DOHH2 (cell line): ENCODE measurements around the gene TRPM5.

Experiments used
- H3F3A ChIP-seq: fragments of 200-600 bp; sonication (generic), shearing (Covaris generic); 2 replicates; pipeline ENCODE4 v1.6.0; 2016; ENCODE audit warnings: antibody characterized with exemption, mild to moderate bottlenecking; ENCODE audit not compliant: control insufficient read depth, insufficient read depth
- H3K27ac ChIP-seq: fragments of 200-600 bp; sonication (generic); 2 replicates; pipeline ENCODE4 v1.5.1; 2014; ENCODE audit warnings: low read depth, mild to moderate bottlenecking, low read length, moderate library complexity
- H3K27me3 ChIP-seq: fragments of 200-600 bp; sonication (generic); 2 replicates; pipeline ENCODE4 v1.6.1; 2014; ENCODE audit warnings: mild to moderate bottlenecking, low read length, mixed read lengths; ENCODE audit not compliant: control insufficient read depth
- H3K36me3 ChIP-seq: fragments of 200-600 bp; sonication (generic); 2 replicates; pipeline ENCODE4 v1.6.1; 2014; ENCODE audit warnings: mild to moderate bottlenecking, low read length, moderate library complexity, mixed read lengths; ENCODE audit not compliant: control insufficient read depth
- H3K4me1 ChIP-seq: fragments of 200-600 bp; sonication (generic); 2 replicates; pipeline ENCODE4 v1.6.1; 2014; ENCODE audit warnings: mild to moderate bottlenecking, low read length, mixed read lengths; ENCODE audit not compliant: control insufficient read depth
- H3K4me2 ChIP-seq: fragments of 200-600 bp; sonication (generic); 2 replicates; pipeline ENCODE4 v1.6.0; 2014; ENCODE audit warnings: mild to moderate bottlenecking, low read length, moderate library complexity
- H3K4me3 ChIP-seq: fragments of 200-600 bp; sonication (generic); 2 replicates; pipeline ENCODE4 v1.5.1; 2014; ENCODE audit warnings: mild to moderate bottlenecking, low read length, mixed read lengths
- H3K79me2 ChIP-seq: fragments of 200-600 bp; sonication (generic); 2 replicates; pipeline ENCODE4 v1.6.1; 2014; ENCODE audit warnings: mild to moderate bottlenecking, low read length, mixed read lengths; ENCODE audit not compliant: control insufficient read depth
- H3K9me2 ChIP-seq: fragments of 200-600 bp; sonication (generic); replicated peaks from 2 replicates; pipeline ENCODE4 v1.6.1; 2014; ENCODE audit warnings: mild to moderate bottlenecking, low read length, mixed read lengths; ENCODE audit not compliant: control insufficient read depth
- H3K9me3 ChIP-seq: fragments of 200-600 bp; sonication (generic); 2 replicates; pipeline ENCODE4 v1.6.1; 2014; ENCODE audit warnings: antibody characterized with exemption, low read length, mixed read lengths; ENCODE audit not compliant: control insufficient read depth, insufficient read depth
- H4K20me1 ChIP-seq: fragments of 200-600 bp; sonication (generic); 2 replicates; pipeline ENCODE4 v1.6.0; 2014; ENCODE audit warnings: low read depth, mild to moderate bottlenecking, antibody characterized with exemption, low read length, moderate library complexity; ENCODE audit not compliant: control insufficient read depth, insufficient read depth
- EZH2phosphoT487 ChIP-seq: fragments of 200-600 bp; sonication (generic); IDR thresholded peaks from 2 replicates; pipeline ENCODE4 v1.6.1; 2017; ENCODE audit warnings: borderline replicate concordance, mild to moderate bottlenecking, antibody characterized with exemption, low read length, moderate library complexity, mixed read lengths
- TF ChIP-seq, protein P1 (sequence below): fragments of 200-600 bp; sonication (generic); IDR thresholded peaks from one replicate; pipeline ENCODE4 v1.5.1; 2014; ENCODE audit warnings: antibody characterized with exemption, mild to moderate bottlenecking, low read depth, low read length; ENCODE audit not compliant: poor library complexity, severe bottlenecking

Gene TRPM5

GRCh38 chr11:2432628-2433071, 11.7 kb downstream of the TRPM5 start:
- Histone ChIP-seq H3K4me3 (no peak overlapping the region), H3K9me3 (no peaks in the 10 kb centered on the region), H3K4me2 (no peak overlapping the region), H3K27ac (no peak overlapping the region), H3F3A (no peaks in the 10 kb centered on the region), H3K36me3 (no peaks in the 10 kb centered on the region), H3K9me2 (no peaks in the 10 kb centered on the region), H3K79me2 (no peaks in the 10 kb centered on the region), H3K4me1 (no peaks in the 10 kb centered on the region), H3K27me3 (no peaks in the 10 kb centered on the region), H4K20me1 (no peaks in the 10 kb centered on the region)
- TF ChIP-seq EZH2phosphoT487, result no peak
- TF ChIP-seq, protein P1, sequence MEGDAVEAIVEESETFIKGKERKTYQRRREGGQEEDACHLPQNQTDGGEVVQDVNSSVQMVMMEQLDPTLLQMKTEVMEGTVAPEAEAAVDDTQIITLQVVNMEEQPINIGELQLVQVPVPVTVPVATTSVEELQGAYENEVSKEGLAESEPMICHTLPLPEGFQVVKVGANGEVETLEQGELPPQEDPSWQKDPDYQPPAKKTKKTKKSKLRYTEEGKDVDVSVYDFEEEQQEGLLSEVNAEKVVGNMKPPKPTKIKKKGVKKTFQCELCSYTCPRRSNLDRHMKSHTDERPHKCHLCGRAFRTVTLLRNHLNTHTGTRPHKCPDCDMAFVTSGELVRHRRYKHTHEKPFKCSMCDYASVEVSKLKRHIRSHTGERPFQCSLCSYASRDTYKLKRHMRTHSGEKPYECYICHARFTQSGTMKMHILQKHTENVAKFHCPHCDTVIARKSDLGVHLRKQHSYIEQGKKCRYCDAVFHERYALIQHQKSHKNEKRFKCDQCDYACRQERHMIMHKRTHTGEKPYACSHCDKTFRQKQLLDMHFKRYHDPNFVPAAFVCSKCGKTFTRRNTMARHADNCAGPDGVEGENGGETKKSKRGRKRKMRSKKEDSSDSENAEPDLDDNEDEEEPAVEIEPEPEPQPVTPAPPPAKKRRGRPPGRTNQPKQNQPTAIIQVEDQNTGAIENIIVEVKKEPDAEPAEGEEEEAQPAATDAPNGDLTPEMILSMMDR, result no peak

- no peak overlapping the region for H3K27ac ChIP-seq
- H3K4me1 ChIP-seq, result no peaks in the 10 kb centered on the region
- H3F3A ChIP-seq, result no peaks in the 10 kb centered on the region
- H3K79me2 ChIP-seq, result no peaks in the 10 kb centered on the region
- no peaks in the 10 kb centered on the region for H3K27me3 ChIP-seq
- H3K9me3 ChIP-seq, result no peaks in the 10 kb centered on the region
- no peak overlapping the region for H3K4me3 ChIP-seq
- no peaks in the 10 kb centered on the region for H3K9me2 ChIP-seq
- TF ChIP-seq EZH2phosphoT487, result no peak
- TF ChIP-seq, protein P1, result no peak
- H3K4me2 ChIP-seq, result no peak overlapping the region
- H4K20me1 ChIP-seq, result no peaks in the 10 kb centered on the region
- no peaks in the 10 kb centered on the region for H3K36me3 ChIP-seq
Observed at GRCh38 chr11:2432171-2432621, 12.1 kb downstream of the TRPM5 start.

GRCh38 chr11:2431395-2431794, 12.9 kb downstream of the TRPM5 start:
- no peaks in the 10 kb centered on the region for H3K9me2 ChIP-seq
- H3K4me3 ChIP-seq, result no peak overlapping the region
- no peaks in the 10 kb centered on the region for H3K36me3 ChIP-seq
- H3K27me3 ChIP-seq, result no peaks in the 10 kb centered on the region
- no peak for TF ChIP-seq EZH2phosphoT487
- TF ChIP-seq, protein P1, result no peak
- no peaks in the 10 kb centered on the region for H3K9me3 ChIP-seq
- no peak overlapping the region for H3K27ac ChIP-seq
- H4K20me1 ChIP-seq, result no peaks in the 10 kb centered on the region
- H3K4me1 ChIP-seq, result no peaks in the 10 kb centered on the region
- no peak overlapping the region for H3K4me2 ChIP-seq
- H3K79me2 ChIP-seq, result no peaks in the 10 kb centered on the region
- no peaks in the 10 kb centered on the region for H3F3A ChIP-seq

DNA sequence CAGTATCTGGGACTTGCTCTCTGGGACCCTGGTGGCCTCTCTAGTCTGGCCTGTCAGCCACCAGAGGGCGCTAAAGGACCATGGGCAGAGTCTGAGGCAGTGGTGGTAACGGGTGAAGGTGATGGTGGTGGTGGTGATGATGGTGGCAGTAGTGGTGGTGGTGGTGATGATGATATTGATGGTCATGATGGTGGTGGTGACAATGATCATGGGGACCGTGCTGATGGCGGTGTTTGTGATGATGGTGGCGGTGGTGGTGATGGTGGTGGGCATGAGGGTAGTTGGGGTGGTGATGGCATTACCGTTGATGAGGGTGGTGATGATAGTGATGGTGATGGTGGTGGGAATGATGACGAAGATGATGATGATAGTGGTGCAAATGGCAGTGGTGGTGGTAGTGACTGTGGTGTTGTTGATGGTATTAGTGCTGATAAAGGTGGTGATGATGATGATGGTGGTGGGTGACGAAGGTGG, 16.0 kb downstream of the TRPM5 start:
- no peaks in the 10 kb centered on the region for H3K4me1 ChIP-seq

More for the DNA sequence above, 16.0 kb downstream of the TRPM5 start:
- Histone ChIP-seq H3K27ac (no peak overlapping the region), H3K27me3 (no peaks in the 10 kb centered on the region), H3K36me3 (no peaks in the 10 kb centered on the region), H4K20me1 (no peaks in the 10 kb centered on the region), H3F3A (no peaks in the 10 kb centered on the region), H3K9me2 (no peaks in the 10 kb centered on the region), H3K9me3 (no peaks in the 10 kb centered on the region), H3K4me2 (no peak overlapping the region), H3K4me3 (no peak overlapping the region), H3K79me2 (no peaks in the 10 kb centered on the region)
- TF ChIP-seq, protein P1, result peak; percentile 95
- TF ChIP-seq EZH2phosphoT487, result no peak
